T-helper 9 cell (primary cell): ENCODE results near the gene NACC2.
"Not testable (repeated sequence)": the region's sequence is repeated elsewhere in the genome, so short reads cannot be mapped to it uniquely, and the experiment has no call there.

Experiments
- DNase-seq: peaks from one replicate; pipeline ENCODE4 v3.0.0-alpha.2; 2020

The NACC2 gene

DNA sequence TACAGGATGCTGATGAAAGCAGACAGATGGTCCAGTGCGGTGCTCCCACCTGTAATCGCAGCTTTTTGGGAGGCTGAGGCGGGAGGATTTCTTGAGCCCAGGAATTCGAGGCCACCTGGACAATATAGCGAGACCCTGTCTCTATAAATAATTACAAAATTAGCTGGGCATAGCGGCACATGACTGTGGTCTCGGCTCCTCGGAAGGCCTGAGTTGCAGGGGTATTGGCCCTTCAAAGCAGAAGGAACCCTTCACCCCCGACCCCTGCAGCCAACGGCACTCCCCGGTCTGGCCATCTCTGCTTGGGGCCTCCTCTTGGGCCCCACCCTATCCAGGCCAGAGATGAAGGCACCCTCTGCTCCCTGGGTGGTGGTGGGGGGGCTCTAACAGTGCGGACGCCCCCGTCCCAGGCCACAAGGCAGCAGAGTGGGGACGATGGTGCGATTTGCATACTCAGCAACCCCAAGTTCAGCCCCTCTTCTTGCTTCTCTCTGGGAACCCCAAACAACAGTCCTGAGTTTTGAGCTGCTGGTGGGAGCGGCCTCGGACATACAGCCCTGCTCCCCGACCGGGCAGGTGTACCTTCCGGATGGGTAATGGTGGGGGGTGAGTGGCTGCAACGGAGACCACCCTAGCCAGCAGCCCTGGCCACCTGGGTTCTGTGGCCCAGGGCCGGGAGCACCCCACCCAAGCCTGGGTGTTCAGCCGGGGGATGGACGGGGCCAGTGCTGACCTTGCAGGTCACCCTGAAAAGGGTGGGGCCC is 50.7 kb downstream of the NACC2 start:
- DNase-seq = no peak

DNA sequence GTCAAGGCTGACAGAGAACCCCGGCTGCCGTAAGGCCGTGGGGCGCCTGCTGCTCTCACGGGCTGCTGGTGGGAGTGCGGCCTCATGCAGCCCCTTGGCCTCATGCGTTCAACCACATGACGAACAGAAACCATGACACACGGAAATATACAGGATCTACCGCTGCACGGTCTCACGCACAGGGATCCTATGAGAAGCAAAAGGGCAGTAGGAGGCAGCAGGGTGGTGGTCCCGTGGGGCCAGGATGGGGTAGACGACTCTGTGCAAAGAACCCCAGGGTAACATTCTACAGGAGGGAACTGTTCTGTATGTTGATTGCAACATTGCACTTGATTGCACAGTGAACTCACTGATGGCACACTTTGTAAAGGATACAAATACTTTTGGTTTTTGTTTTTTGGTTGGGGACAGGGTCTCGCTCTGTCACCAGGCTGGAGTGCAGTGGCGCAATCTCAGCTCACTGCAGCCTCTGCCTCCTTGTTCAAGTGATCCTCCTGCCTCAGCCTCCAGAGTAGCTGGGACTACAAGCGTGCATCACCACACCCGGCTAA is 51.6 kb downstream of the NACC2 start:
- no peak for DNase-seq

DNA sequence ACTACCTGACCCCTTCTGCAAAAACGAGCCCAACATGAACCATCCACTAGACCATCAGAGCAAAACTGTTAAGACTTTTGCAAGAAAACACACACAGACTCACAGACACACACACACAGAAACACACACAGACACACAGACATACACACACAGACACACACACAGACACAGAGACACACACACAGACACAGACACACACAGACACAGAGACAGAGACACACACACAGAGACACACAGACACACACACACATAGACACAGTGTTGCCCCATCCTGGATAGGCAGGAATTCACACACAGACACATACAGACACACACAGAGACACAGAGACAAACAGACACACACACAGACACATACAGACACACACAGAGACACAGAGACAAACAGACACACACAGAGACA is 52.5 kb downstream of the NACC2 start:
- no peak for DNase-seq

DNA sequence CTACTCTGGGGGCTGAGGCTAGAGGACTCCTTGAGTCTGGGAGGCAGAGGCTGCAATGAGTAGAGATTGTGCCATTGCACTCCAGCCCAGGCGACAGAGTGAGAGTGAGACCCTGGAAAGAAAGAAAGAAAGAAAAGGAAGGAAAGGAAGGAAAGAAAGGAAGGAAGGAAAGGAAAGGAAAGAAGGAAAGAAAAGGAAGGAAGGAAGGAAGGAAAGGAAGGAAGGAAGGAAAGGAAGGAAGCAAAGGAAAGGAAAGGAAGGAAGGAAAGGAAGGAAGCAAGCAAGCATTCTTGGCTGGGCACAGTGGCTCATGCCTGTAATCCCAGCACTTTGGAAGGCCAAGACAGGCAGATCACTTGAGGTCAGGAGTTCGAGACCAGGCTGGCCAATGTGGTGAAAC is 54.2 kb downstream of the NACC2 start:
- not testable (repeated sequence) for DNase-seq

DNA sequence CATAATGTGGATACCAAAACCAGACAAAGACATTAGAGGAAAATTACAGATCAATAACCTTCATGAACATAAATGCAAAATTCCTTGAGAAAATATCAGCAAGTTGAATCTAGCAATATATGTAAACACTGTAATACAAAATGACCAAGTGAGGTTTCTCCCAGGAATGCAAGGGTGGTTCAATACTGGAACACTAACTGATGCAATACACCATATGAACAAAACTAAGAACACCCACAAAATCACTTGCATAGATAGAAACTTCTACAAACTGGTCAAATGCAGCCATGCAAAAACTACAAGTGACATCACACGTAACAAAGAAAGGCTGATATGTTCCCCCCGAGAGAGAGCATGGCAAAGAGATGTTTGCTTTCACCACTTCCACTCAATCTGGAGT is 55.6 kb downstream of the NACC2 start:
- no peak for DNase-seq

DNA sequence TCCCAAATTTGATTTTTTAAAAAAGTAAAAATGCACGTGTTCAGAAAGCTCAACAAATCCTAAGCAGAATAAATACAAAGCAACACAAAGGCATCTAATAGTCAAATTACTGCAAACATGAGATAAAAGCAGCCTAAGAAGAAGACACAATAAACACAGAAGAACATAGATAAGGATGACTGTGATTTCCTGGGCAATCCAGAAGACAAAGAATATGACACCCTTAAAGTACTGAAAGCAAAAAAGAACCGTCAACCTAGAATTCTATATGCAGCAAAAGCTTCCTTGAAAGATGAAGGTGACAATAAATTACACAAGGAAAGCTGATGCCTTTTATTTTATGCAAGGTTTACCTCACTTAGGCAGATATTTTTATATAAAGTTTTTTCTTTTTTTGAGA is 58.2 kb downstream of the NACC2 start:
- no peak for DNase-seq

DNA sequence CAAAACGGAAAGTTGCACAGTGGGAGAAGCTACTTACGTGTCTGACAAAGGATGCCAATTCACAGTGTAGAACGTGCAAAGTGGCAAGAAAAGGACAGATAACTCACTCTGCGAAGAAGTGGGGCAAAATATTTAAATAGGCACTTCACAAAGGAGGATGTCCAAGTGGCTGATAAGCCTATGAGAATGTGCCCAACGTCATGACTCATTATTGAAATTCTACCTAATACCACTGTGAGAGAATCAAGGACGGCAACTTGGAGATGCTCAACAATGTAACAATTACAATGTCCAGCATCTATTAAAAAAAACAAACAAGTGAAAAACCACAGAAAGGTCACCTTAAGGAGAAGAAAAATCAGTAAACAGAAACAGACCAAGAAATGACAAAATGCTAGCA is 59.0 kb downstream of the NACC2 start:
- no peak for DNase-seq

DNA sequence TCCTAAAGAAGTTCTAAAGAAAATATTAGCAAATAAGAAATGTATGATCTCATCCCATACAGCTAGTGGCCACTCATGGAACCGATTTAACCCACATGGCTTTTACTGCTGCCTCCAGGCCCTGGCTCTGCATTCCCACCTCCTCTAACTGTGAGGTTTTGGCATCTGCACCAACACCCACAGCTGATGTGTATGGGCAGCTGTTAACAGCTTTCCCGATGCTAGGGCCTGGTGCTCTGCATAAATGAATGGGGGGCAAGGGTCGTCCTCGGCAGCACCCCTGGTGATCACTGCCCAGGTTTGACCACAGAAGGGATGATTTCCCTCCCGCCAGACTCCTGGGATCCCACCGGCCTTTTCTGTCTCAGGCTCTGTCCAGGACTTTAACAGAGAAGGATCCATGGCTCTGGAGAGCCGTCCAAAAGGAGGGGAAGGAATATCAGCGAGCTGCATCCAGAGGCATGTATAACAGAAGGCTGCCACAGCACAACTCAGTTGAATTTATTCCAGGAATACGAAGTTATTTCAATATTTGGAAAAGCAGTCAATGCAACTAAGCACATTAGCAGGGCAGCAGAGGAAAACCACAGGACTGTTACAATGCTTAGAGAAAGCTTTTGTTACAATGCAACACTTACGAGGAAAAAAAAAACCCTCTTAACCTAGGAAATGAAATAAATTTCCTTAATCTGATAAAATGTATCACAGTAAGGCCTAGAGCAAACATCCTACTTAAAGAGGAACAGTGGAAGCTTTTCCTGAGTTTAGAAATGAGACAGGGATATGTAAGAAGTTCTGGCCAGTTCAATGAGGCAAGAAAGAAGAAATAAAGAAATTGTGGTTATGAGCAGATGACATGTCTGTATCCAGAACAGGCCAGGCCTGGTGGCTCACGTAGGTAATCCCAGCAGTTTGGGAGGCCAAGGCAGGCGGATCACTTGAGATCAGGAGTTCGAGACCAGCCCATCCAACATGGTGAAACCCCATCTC is 63.1 kb downstream of the NACC2 start:
- no peak for DNase-seq

DNA sequence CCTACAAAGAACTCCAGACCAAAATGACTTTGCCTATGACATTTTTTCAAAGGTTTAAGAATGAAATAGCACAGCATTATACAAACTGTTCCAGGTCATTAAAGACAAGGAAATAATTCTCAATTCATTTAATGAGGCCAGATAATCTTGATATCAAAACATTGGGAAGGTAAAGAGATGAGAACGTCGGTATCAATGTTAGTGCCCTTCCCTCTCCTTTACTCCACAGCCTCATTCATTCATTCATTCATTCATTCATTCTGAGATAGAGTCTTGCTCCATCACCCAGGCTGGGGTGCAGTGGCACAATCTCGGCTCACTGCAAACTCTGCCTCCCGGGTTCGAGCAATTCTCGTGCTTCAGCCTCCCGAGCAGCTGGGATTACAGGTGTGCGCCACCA is 64.0 kb downstream of the NACC2 start:
- no peak for DNase-seq

DNA sequence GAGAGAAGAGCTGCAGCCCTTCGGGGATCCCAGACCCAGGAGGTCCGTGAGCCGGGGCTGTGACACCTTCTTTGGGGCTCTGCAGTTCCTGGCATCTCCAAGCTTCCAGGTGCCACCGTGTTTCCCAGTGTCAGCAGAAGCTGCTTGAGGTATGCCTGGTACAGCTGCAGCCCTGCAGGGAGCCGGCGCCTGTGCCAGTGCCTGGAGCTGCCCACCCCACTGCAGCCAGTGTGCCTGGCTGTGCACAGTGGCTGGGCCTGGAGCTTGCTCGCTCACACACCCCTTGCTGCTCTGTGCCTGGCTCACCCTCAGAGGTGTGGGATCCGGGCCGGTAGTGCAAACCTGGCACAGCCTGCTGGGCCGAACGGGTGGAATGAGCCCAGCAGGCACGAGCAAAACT is 65.5 kb downstream of the NACC2 start:
- DNase-seq = no peak

DNA sequence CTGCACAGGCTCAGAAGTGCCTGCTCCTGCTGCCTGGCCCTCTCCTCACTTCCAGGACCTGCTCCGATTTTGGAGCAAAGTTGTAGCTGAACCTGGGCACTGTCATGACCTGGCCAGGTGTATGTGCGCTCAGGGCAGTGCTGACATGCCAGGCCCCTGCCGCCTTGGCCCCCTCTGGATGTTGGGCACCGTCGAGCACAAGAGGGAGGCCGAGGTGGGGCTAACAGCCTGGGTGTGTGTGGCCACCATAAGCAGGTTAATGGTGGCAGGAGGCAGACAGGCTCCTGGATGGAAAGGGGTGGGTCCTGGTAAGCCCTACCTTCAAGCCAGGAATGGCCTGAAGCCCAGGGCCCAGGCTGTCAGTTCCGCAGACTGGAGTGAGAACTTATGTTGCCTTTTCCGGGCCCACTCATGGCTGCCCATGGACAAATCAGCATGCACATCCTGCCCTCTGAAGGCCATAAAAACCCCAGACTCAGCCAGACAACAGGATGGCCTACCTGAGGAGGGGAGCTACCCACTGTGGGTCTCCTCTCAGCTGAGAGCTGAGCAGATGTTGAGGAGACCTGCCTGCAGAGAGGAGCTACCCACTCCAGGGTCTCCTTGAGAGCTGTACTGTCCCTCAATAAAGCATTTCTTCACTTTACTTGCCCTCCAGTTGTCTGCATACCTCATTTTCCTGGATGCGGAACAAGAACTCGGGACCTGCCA is 66.2 kb downstream of the NACC2 start:
- no peak for DNase-seq

DNA sequence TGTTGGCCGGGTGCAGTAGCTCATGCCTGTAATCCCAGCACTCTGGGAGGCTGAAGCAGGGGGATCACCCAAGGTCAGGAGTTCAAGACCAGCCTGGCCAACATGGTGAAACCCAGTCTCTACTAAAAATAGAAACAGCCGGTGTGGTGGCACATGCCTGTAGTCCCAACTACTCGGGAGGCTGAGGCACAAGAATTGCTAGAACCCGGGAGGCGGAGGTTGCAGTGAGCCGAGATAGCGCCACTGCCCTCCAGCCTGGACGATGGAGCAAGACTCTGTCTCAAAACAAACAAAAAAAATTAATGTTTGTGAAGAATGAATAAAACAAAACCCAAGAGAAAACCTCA is 68.2 kb downstream of the NACC2 start:
- not testable (repeated sequence) for DNase-seq

DNA sequence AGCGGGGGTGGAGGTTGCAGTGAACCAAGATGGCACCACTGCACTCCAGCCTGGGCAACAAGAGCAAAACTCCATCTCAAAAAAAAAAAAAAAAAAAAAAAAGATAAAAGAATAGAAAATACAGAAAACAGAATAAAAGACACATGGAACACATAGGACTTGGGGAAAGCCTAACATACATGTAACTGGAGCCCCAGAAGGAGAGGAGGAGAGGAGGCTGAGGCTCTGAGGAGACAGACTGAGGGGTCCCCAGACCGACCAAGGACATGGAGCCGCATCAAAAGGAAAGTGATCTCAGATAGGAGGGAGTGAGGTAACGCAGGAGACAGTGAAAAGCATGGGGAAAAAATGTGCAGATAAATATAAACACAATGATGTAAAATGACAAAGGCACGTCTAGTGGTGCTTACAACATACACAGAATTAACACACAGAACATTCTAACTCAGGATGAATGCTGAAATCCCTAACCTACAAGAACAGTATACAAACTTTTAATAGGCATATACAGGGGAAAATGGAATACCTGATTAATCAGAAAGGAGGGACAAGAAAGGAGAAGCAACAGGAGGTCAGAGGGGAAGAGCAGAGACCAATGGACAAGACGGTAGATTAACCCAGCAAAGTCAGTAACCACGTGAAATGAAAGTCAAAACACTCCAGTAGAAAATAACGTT is 68.7 kb downstream of the NACC2 start:
- no peak for DNase-seq

DNA sequence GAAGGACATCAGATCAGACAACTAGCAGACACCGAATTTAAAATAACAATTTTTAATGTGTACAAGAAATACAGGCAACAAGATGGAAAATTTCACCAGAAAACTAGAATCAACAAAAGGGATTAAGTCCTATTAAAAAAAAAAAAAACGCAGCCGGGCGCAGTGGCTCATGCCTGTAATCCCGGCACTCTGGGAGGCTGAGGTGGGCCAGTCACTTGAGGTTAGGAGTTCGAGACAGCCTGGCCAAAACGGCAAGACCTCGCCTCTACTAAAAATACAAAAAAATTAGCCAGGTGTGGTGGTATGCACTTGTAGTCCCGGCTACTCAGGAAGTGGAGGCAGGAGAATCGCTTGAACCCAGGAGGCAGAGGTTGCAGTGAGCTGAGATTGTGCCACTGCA is 69.6 kb downstream of the NACC2 start:
- DNase-seq = no peak

DNA sequence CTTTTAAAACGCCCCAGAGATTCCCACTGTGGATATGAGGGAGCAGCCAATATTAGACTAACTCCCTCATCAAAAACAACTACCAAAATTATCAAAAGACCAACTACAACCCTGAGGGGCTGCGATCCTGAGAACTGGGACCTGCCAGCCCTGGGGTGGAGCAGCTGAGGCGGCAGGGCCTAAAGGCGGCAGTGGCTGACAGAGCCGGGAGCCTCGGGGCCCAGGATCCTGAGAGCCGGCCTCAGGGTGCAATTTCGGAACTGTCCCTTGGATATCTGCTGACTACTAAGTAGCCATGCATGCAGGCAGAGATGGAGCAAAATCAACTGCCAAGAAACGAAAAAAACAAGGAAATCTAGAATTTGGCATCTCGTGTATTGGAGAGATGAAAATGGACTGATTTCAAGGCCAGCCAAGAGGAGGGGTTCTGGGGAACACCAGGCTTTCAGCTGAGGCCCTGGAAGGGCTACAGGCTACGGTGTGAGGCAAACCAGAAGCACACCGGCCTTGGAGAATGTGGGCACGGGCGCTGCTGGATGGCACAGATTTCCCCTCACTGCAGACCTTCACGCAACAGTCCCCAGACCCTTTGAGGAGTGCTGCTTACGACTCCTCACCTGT is 70.3 kb downstream of the NACC2 start:
- DNase-seq = no peak

DNA sequence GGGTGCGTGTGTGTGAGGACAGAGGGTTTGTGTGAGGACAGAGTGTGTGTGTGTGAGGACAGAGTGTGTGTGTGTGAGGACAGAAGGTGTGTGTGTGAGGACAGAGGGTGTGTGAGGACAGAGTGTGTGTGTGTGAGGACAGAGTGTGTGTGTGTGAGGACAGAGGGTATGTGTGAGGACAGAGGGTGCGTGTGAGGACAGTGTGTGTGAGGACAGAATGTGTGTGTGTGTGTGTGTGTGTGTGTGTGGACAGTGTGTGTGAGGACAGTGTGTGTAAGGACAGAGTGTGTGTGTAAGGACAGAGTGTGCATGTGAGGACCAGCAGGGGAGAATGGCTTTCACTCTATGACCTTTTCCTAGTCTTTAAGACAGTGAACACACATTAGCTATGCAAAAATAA is 70.8 kb downstream of the NACC2 start:
- DNase-seq = no peak

DNA sequence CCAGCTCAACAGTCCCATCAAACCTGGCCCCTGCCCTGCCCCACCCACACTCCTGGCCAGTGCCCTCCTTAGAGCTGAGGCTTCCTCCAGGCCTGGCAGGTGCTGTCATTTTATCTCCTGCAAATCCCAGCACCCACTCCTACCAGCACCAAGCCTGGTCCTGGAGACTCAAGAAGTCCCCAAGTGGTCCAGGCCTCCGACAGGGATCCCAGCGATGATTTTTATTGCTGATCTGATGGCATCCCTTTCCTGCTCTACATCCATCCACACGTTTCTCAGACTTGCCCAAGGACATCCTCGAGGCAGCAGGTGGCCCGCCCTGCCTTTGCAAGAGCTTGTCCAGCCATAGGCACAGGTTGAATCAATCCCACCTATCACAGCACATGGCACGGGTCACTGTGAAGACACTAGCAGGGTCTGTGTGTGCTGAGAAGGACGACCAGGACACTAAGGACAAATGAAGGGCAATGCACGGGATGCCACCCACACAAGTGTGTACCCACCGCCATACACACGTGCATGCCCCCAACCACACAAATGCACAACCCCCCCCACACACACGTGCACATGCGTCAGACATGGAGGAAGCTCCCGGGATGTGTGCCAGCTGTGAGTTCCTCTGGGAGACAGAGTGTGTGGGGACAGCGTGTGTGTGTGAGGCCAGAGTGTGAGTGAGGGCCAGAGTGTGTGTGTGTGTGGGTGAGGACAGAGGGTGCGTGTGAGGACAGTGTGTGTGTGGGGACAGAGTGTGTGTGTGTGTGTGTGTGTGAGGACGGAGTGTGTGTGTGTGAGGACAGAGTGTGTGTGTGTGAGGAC is 71.5 kb downstream of the NACC2 start:
- no peak for DNase-seq

DNA sequence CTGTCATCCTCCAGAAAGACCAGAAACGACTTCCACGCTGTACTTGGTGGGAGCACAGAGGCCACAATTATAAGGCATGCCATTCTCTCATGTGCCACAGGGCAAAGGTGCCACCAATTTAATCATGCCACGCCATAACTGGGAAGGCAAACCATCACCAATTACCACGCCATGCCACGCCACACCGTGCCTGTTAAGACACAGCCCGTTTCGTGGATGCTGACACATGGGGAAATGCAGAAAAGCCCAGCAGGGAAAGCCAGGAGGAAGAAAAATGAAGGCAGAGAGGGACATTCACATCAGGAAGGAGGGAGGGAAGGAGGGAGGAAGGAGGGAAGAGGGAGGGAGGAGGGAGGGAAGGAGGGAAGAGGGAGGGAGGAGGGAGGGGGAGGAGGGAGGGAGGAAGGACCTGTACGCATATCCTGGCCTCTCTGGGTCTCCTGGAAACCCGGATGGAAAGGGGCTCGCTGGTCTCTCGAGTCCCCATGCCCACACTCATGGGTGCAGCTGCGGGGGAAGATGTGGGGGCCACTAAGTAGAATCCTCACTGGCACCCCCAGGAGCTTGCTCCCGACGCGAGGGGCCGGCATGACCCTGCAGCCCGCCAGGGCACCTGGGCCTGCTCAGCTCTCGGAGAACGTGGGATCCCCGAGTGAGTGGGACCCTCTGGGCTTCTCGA is 72.2 kb downstream of the NACC2 start:
- DNase-seq = no peak

DNA sequence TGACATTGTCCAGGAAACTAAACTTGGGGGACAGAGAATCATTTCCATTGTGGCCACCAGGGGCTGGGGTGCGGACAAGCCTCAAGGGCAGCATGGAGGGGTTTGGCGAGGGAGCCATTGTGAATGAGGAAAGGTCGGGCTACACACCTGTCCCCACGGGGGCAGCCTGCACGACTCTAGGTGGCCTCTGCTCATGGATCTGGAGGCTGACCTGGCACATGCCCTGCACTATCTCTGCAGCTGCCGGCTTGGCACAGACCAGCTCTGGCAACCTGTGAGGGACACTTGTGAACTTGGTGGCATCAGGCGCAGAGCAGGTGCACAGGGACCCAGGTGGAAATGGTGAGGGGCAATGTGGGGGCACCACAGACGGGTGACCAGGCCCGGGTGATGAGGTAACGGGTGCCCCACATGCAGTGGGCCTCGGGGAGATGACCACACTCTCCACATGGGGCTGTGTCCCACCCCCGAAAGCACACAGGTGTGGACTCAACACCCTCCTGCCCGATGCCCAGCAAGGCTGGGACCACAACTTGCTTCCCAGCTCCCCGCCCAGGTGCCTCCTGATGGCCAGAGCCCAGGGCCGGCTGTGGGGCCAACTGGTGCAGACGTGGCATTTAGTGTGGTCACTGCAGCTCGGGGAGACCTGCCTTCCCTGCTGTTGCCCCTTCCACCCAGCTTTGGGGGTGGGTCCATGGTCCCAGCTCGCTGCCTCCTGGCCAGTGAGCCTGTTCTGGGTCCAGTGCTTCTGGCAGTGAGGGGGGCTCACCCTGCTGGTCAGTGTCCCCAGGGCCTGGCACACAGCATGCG is 73.0 kb downstream of the NACC2 start:
- DNase-seq = no peak
